GM19468 (cell line): ENCODE measurements around the gene STRBP.

Experiments
- ATAC-seq: cut with Tn5 transposase; IDR thresholded peaks from one replicate; pipeline ENCODE4 v1.9.1; 2021; ENCODE audit warnings: mild to moderate bottlenecking, moderate library complexity, moderate number of reproducible peaks; ENCODE audit not compliant: unreplicated experiment; ENCODE audit errors: extremely low read depth

The STRBP gene

GRCh38 chr9:123109540-123110279 lies 158.7 kb downstream of the STRBP start:
- no peak for ATAC-seq

GRCh38 chr9:123108976-123109375 lies 159.4 kb downstream of the STRBP start:
- no peak for ATAC-seq

GRCh38 chr9:123107639-123108285 lies 160.6 kb downstream of the STRBP start:
- ATAC-seq = no peak

DNA sequence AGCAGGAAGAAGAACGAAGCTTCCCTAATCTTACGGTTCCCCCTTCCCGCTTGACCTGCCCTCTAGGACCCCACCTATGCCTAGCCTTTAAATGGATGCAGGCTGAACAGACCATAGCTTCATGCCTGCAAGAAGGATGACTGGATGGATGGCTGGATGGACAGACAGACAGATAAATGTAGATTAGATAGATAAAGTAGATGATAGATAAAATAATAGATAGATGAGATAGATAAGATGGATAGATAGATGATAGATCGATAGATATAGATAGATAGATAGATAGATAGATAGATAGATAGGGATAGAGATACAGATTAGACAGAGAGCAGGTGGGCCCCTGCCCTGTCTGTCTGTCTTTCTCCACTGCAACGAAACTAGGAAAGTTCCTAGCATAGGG lies 162.9 kb downstream of the STRBP start:
- ATAC-seq = no peak

DNA sequence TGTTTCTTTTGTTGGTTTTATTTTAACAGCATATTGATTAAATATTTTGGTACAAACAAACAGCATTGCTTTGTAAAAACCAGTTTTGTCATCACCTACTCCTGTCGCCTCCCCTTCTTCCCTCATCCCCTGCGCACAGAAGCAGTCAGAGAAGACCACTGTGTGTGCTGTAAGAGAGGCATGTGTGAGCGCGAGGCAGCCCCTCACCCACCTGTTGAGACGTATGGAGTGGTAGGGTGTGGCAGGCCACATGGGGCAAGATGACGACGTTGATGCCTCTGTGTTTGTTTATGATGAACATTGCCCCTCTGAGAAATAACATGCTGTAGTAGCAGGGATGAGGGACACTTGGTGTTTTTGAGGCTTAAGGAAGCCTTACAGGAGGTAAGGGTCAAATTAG lies 163.6 kb downstream of the STRBP start:
- no peak for ATAC-seq

GRCh38 chr9:123102375-123103113 lies 165.8 kb downstream of the STRBP start:
- ATAC-seq = no peak

GRCh38 chr9:123099548-123099947 lies 168.8 kb downstream of the STRBP start:
- no peak for ATAC-seq

DNA sequence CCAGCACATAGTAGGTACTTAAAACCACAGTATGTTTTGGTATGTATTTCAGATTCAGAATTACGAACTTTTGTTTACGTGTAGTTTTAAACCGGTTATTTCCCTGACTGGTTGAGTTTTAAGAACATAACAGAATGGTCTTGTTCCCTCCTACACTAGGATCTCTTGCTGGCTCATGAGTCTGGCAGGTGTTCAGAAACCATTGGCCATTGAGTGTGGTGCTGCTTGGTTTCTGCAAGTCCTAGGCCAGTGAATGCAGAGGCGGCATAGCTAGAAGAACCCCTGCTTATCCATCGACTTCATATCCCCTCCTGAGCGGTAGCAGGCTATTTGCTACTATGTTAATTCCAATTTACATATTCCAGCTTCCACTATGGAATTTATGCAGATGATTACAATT lies 169.3 kb downstream of the STRBP start:
- no peak for ATAC-seq

GRCh38 chr9:123098096-123098459 lies 170.3 kb downstream of the STRBP start:
- no peak for ATAC-seq

- no peak for ATAC-seq
Measured at GRCh38 chr9:123097430-123098095, 170.8 kb downstream of the STRBP start.

DNA sequence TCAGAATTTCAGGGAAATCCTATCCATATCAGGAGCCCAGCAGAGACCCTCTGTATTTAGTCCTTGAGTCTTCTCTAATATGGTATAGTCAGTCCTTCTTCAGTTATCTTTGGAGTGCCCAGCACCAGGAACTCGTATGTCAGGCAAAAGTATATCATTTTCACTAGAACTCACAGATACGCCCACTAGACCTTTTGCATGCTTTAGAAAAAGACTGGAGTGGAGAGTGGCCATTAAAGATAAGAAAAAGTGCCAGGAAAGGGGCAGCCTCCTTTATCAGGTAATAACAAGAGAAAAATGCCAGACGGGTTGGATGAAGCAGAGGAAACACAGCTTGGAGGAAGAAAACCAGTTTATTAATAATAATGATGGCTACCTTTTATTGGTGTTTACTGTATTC lies 171.4 kb downstream of the STRBP start:
- no peak for ATAC-seq

- no peak for ATAC-seq
Measured at GRCh38 chr9:123093141-123093540, 175.2 kb downstream of the STRBP start.

- ATAC-seq = no peak
Measured at GRCh38 chr9:123091459-123091858, 176.9 kb downstream of the STRBP start.

DNA sequence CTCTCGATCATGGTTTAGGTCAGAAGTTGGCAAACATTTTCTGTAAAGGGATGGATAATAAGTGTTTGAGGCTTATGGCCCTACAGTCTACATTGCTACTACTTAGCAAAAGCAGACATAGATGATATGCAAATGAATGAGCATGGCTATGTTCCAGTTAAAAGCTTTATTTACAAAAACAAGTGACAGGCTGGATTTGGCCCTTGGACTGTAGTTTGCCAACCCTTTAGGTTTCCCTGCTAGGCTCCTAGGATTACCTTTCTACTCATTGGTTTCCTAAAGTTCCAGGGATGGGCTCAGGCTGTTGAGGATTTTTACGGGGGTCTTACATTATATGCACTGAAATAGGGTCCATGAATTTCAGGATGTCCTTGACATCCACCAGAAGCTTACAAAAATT lies 177.4 kb downstream of the STRBP start:
- no peak for ATAC-seq

- ATAC-seq = no peak
Measured at GRCh38 chr9:123090198-123090896, 178.0 kb downstream of the STRBP start.

GRCh38 chr9:123089790-123090189 lies 178.6 kb downstream of the STRBP start:
- ATAC-seq = no peak

- no peak for ATAC-seq
Measured at GRCh38 chr9:123089040-123089439, 179.3 kb downstream of the STRBP start.

DNA sequence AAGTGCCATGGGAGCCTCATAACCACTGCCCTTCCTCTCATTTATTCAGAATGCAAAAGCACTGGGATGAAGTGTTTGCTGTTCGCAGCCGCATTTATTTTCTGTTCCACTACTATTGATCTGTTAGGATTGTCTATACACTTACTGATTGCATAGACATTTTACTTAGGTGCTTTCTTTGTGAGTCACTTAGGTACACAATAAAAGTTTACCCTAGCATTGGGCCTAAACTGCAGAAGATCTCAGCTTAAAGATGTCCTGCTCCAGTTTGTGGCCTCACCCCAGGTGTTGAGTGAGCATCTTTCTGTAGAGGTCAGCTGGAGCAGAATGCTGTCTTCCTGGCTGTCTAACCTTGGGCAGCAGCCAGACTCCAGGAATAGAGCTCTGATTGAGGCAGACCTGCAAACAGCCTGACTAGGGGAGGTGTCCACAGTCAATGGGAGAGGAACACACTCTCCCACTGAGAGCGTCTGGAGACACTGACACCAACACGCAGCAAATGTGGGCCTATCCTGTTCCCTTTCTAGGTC lies 181.0 kb downstream of the STRBP start:
- ATAC-seq = no peak

- no peak for ATAC-seq
Measured at GRCh38 chr9:123085916-123086315, 182.5 kb downstream of the STRBP start.

DNA sequence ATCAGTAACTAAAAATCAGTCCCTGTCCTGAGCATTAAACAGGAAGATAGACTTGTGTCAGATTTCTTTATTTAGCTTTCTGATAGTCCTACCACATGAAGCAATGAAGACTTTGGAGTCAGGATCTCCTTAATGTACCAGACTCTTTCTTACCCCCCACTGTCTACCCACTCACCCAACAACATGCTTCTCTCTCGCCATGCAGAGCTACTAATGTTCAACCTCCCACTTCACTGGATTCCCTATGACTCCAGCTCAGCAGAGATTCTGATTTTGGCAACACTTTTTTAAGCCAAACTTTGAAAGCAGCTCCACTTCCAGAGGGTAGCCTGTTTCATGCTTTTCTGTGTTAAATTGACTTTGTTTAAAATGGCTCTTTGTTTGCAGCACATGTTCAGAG lies 184.1 kb downstream of the STRBP start:
- ATAC-seq = no peak
